Nucleus accumbens (tissue), 56 donors: ENCODE results near the gene LGALS12.

Source experiments
- DNase-seq, 56 donors: peaks; one replicate each; lab custom pipeline; 2025; lab: John Stamatoyannopoulos, UW

The LGALS12 gene

GRCh38 chr11:63556404-63557013, 50.6 kb downstream of the LGALS12 start:
- DNase-seq: no peak

- no peak for DNase-seq
Observed at GRCh38 chr11:63557570-63557969, 51.7 kb downstream of the LGALS12 start.

- DNase-seq: no peak
Observed at GRCh38 chr11:63558459-63559157, 52.7 kb downstream of the LGALS12 start.

- peak in 7 of 56 donors; percentile 11 to 31 (median 24) for DNase-seq
Observed at GRCh38 chr11:63560506-63561180, 54.8 kb downstream of the LGALS12 start.

- DNase-seq: no peak
Observed at GRCh38 chr11:63563201-63564055, 57.5 kb downstream of the LGALS12 start, which contains the start of gene PLAAT2. Gene PLAAT2 (minus strand): TSS chr11:63563379. CDS start chr11:63563324, 55 bp downstream.

GRCh38 chr11:63564056-63564774, 58.3 kb downstream of the LGALS12 start:
- DNase-seq: peak in 23 of 56 donors; percentile 15 to 71 (median 36)

- no peak for DNase-seq
Observed at GRCh38 chr11:63564784-63565350, 59.0 kb downstream of the LGALS12 start.
